Stimulated activated CD4-positive, alpha-beta T cell treated with anti-CD3 and anti-CD28 coated beads, Interleukin-1b, Interleukin-23, amount 100 ng/mL, for 4 hours (primary cell): Measurements from ENCODE around the gene SHMT2.
A peak's percentile ranks its signal among the peaks of the same experiment; 100 is the strongest.

Experiments used
- DNase-seq, 2 donors: peaks; one replicate each; pipeline ENCODE4 v3.0.0-alpha.2; 2020; ENCODE audit warnings: low read depth in 2 of 2

Gene SHMT2

DNA sequence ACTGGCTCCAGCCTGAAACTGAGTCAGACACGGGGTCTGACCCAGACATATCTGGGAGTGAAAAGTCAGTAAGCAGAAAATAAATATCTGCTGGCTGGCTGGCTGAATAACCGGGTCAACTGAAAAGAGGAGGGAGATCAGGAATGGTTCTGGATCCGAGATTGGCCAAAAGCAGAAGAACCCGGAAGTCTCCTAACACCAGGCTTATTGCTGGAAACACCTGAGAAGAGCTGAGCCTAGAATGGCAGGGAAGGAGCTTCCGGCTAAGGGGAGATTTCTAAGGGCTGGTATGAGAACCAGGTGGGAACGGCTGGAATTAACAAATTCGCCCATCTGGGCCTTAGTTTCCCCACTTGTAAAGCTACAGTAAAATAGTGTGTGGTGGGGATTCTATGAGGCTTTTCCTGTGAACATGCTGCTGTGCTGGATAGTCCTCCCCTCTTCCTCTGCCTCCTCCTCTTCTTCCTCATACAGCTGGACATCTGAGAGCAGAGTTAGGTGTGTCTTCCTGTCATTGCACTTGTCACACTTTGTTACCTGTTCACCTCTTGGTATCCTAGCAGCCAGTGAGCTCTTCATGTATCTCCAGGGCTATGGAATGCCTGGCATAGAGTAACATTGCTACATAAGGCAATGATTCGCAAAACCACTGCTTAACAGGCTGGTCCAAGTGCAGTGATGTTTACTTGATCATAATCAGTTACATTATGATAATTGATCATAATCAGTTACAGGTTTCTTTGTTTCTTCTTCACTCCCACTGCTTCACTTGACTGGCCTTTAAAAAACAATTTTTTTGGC, 2.0 kb upstream of the SHMT2 start:
- no peak for DNase-seq

DNA sequence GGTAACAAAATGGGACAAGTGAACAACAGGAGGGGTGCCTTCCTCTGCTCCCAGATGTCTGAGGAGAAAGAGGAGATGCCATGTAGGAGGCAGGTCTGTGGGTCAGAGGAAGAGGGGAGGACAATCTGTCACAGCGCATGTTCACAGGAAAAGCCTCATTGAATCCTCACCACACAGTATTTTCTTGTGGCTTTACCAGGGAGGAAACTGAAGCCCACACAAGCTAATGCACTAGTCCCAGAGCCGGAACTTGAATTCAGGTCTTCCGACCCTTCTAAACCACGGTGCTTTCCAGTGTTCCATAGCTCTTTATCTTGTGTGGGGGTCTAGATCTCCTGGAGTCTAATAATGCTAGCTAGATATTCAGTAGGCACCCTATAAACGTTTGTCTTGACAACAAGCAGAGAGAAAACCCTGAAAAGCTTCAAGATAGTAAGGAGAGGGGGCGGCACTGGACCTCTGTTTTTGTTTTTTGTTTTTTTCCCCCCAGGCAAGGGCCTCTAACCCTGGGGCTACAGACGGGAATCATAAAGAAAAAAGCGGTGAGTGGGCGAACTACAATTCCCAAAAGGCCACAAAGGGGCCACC, 371 bp upstream of the SHMT2 start:
- no peak for DNase-seq

- DNase-seq, result no peak
These were observed 1.1 kb downstream of the SHMT2 start for GRCh38 chr12:57230381-57231155.

DNA sequence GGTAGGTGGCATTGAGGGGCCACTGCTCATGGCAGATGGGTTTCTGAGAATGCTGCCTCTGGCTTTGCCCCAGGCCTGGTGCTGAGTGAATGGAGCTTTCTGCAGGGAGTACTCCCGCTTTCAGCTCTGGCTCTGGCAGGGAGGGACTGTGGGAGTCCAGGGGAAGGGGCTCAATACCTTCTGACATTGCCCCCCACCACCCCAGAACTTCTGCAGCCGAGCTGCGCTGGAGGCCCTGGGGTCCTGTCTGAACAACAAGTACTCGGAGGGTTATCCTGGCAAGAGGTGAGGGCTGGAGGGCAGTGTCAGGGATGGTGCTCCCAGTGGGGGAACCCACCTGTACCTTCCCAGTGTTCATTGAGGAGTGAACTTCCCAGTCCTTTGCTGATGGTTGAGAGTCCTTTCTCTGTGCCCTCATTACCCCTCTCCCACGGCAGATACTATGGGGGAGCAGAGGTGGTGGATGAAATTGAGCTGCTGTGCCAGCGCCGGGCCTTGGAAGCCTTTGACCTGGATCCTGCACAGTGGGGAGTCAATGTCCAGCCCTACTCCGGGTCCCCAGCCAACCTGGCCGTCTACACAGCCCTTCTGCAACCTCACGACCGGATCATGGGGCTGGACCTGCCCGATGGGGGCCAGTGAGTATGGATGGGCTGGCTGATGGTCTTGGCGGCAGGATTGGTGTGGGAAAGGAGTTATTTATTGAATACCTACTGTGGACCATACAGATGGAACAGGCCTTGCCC, 1.9 kb downstream of the SHMT2 start:
- no peak for DNase-seq

DNA sequence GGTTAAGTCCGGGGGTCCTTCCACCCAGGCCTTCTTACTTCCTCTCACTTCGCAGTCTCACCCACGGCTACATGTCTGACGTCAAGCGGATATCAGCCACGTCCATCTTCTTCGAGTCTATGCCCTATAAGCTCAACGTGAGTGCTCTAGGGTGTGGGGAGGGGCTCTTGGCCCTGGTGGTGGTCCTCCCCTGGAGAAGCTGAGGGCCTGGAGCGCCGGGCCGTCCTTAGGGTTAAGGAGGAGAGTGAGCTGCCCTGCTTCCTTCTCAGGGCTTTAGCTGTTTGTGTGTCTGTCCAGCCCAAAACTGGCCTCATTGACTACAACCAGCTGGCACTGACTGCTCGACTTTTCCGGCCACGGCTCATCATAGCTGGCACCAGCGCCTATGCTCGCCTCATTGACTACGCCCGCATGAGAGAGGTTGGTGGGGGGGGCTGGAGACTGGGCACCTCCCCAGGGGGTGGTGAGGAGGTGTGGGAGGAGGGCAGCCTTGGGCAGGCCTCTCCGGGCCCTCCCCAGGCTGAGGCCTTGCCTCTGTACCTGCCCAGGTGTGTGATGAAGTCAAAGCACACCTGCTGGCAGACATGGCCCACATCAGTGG, 2.7 kb downstream of the SHMT2 start:
- DNase-seq, result no peak

GRCh38 chr12:57233357-57234232, 4.1 kb downstream of the SHMT2 start:
- no peak for DNase-seq

GRCh38 chr12:57234233-57234570, 4.7 kb downstream of the SHMT2 start:
- no peak for DNase-seq

GRCh38 chr12:57234571-57235016, 5.1 kb downstream of the SHMT2 start:
- no peak for DNase-seq

DNA sequence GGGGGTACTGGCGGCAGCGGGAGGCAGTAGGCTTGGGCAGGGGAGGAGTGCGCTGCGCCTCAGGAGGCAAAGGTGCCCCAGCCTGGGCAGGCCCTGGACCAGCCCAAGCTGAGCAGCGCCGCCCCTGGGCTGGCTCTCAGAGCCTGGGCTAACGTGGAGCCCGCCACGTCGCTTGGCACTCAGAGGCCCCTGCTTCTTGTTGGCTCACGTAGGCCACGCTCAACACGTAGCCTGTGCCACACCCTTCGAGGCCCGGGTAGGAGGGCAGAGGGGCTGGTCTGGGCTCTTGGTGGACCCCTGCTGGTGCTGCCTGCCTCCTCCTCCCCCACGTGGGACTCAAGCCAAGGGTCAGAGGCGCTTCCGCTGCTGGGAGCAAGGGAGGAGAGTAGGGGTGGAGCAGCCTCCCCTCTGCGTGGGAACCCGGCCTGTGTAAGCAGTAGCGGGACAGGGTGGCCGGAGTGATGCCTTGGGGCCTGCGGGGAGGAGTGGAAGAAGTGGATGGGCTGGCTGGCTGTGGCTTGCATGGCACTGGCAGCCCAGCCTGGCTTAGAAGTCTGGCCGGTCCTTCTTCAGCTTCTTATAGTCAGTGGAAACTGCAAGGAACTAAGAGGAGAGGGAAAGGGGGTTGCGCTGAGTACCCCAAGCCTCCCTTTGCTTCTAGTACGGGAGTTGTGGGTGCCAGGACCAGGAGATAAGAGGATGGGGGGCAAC, 5.7 kb downstream of the SHMT2 start:
- DNase-seq, result no peak

DNA sequence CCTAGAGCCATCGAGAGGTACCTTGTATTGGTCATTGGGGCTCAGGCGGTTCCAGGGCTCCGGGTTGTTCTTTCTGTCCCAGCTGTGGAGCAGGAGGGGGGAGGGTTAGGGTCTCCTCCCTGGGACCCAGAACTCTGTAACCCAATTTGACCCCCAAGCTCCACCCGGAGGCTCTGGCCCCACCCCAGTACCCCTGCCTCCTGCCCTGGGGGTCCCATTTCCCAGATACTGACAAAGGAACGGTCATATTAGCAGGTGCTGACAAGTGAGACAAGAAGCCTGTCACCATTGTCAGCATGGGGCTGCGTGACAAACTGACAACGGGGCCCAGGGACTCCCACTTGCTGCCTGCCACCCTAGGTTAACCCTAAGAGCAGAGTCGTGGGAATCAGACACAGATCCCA, 6.2 kb downstream of the SHMT2 start:
- no peak for DNase-seq

GRCh38 chr12:57236201-57236924, 6.9 kb downstream of the SHMT2 start:
- no peak for DNase-seq

DNA sequence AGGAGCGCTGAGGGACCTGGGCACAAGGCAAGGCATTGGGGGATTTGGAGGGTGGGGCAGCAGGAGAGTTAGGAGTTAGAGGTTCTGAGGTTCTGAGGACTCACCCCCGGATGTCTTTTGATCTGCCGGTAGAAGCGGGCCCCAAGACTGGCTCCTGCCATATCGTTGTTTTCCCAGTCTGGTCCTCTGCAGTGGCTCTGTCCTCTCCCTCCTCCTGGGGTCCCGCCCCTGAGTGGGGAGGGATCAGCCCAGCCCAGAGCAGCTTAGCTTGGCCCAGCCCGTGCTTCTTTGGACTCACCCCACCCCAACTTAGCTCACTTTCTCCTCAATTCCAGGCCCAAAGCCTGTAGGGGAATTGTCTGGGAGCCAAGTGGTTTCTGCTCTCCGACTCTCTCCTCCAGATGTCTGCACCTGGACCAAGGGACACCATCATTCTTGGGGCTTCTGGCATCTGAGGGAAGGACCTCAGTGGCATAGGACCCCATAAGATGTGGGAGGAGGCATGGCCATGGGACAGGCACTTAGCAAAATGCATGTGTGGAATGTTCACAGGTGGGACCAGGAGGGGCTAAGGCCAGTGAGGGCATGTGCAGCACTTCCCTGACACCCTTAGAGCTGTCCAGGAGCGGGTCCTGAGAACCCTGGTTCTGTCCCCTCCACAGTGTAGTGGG, 7.5 kb downstream of the SHMT2 start:
- DNase-seq, result no peak

DNA sequence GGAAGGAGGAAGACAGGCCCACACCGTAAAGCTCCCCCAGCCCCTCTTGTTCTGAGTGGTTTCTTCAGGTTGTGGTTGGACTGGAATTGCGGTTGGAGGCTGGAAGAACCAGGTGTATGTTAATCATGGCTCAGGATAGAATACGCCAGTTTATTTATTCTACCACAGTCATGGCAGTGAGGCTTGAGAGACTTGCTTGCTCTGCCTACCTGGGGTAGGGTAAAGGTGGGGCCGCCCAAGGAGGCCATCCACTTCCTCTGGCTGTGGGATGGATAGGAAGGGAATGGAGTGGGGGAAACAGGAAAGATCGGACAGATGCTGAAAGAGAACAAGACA, 8.1 kb downstream of the SHMT2 start:
- DNase-seq, result no peak

DNA sequence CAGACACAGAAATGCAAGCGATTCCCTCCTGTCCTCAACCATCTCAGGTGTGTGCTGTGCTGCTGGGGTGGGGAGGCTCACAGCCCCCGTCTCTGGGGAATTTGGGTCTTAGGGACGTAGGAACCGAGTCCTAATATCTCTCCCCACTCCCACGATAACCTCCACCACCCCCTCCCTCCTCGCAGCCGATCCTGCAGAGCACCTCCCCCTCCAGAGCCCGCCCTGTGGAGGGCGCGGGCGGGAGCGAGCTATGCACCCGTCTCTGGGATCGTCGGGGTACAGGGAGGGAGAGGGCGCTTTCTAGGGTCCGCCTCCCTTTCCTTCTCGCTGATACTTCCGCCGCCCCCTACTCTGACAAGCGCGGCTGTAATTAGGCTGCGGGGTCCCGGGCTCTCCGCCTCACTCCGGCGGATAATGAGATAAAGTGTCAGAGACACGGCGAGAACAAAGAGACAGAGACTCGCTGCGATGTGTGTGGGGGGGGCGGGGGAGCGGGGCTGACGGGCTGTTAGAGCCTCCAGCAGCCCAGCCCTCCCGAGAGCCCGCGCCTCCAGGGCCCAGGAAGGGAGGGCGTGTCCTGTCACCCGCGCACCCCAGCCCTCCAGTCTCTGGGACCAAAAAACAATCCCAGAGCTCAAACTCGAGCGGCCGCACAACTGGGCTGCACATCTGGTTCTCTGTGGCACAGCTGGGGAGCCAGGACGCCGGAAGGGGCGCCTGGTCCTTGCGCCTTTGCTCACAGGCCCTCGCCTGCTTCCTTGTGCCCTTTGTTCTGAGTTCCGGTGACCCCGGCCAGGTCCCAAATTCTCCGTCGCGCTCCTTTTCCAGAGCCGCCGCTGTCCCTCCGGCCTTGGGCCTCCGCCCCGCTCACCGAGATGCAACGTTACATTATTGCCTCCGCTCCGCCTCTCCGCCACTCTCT, 8.7 kb downstream of the SHMT2 start:
- no peak for DNase-seq

GRCh38 chr12:57238854-57239554, 9.5 kb downstream of the SHMT2 start:
- peak; percentile 83 to 89 for DNase-seq

DNA sequence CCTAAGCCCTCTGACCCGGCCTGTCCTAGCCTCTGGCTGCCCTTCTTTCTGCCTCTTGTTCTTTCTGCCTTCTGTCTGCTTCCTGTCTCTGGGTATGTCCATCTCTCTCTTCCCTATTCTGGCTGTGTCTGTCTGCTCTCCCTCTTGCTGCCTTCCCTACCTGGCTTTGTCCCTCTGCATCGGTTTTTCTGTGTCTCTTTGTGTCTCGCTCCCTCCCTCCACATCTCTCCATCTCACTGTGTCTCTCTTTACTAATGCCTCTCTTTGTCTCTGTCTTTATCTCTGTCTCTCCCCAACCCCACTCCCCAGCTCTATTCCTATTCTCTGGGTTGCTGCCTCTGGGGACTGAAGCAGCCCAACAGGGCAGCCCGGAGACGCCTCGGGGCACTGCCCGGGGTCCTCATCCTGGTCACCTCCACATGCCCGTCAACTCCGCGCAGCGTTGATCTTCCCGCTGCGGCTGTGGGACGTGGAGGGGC, 10.1 kb downstream of the SHMT2 start:
- no peak for DNase-seq
